ENCODE measurements around the gene SDR9C7.

The SDR9C7 gene

GRCh38 chr12:56935752-56936151, 1.5 kb upstream of the SDR9C7 start:
- TF ChIP-seq SIN3A (IDR thresholded peaks at IDR 0.05; ENCODE audit: borderline replicate concordance, insufficient read depth, low read length) (no peak), TAF1 (IDR thresholded peaks at IDR 0.05; ENCODE audit: borderline replicate concordance, insufficient read depth, low read length) (no peak), POLR2AphosphoS5 (IDR thresholded peaks at IDR 0.05; ENCODE audit: low read depth, low read length) (no peak), FOXP2 (optimal IDR thresholded peaks at IDR 0.05; ENCODE audit: borderline replicate concordance, extremely low read depth, extremely low read length, insufficient read depth) (no peak), REST (IDR thresholded peaks at IDR 0.05; ENCODE audit: insufficient read depth in 1 of 2, low read depth in 2 of 2, low read length in 2 of 2) (no peak)

GRCh38 chr12:56935157-56935556, 949 bp upstream of the SDR9C7 start:
- TF ChIP-seq POLR2AphosphoS5 (IDR thresholded peaks at IDR 0.05; ENCODE audit: low read depth, low read length) = no peak
- no peak for TF ChIP-seq SIN3A (IDR thresholded peaks at IDR 0.05; ENCODE audit: borderline replicate concordance, insufficient read depth, low read length)
- no peak for TF ChIP-seq REST (IDR thresholded peaks at IDR 0.05; ENCODE audit: insufficient read depth in 1 of 2, low read depth in 2 of 2, low read length in 2 of 2)
- TF ChIP-seq FOXP2 (optimal IDR thresholded peaks at IDR 0.05; ENCODE audit: borderline replicate concordance, extremely low read depth, extremely low read length, insufficient read depth) = no peak
- no peak for TF ChIP-seq TAF1 (IDR thresholded peaks at IDR 0.05; ENCODE audit: borderline replicate concordance, insufficient read depth, low read length)

GRCh38 chr12:56932867-56933266, 1.3 kb downstream of the SDR9C7 start:
- TF ChIP-seq TAF1 (IDR thresholded peaks at IDR 0.05; ENCODE audit: borderline replicate concordance, insufficient read depth, low read length) = no peak
- TF ChIP-seq FOXP2 (optimal IDR thresholded peaks at IDR 0.05; ENCODE audit: borderline replicate concordance, extremely low read depth, extremely low read length, insufficient read depth) = no peak
- no peak for TF ChIP-seq REST (IDR thresholded peaks at IDR 0.05; ENCODE audit: insufficient read depth in 1 of 2, low read depth in 2 of 2, low read length in 2 of 2)
- no peak for TF ChIP-seq SIN3A (IDR thresholded peaks at IDR 0.05; ENCODE audit: borderline replicate concordance, insufficient read depth, low read length)
- no peak for TF ChIP-seq POLR2AphosphoS5 (IDR thresholded peaks at IDR 0.05; ENCODE audit: low read depth, low read length)

GRCh38 chr12:56932146-56932545, 2.1 kb downstream of the SDR9C7 start:
- no peak for TF ChIP-seq TAF1 (IDR thresholded peaks at IDR 0.05; ENCODE audit: borderline replicate concordance, insufficient read depth, low read length)
- TF ChIP-seq FOXP2 (optimal IDR thresholded peaks at IDR 0.05; ENCODE audit: borderline replicate concordance, extremely low read depth, extremely low read length, insufficient read depth) = no peak
- TF ChIP-seq POLR2AphosphoS5 (IDR thresholded peaks at IDR 0.05; ENCODE audit: low read depth, low read length) = no peak

- TF ChIP-seq FOXP2 (optimal IDR thresholded peaks at IDR 0.05; ENCODE audit: borderline replicate concordance, extremely low read depth, extremely low read length, insufficient read depth) = no peak
- TF ChIP-seq POLR2AphosphoS5 (IDR thresholded peaks at IDR 0.05; ENCODE audit: low read depth, low read length) = peak; percentile 40; the same call in 1 of the 2 replicates
- peak in 1 of 2 experiments; percentile 23; a peak in 1 of 4 replicates for TF ChIP-seq REST (IDR thresholded peaks at IDR 0.05; ENCODE audit: insufficient read depth in 1 of 2, low read depth in 2 of 2, low read length in 2 of 2)
- TF ChIP-seq TAF1 (IDR thresholded peaks at IDR 0.05; ENCODE audit: borderline replicate concordance, insufficient read depth, low read length) = peak; percentile 19; the same call in 1 of the 2 replicates
- no peak for TF ChIP-seq SIN3A (IDR thresholded peaks at IDR 0.05; ENCODE audit: borderline replicate concordance, insufficient read depth, low read length)
Measured at GRCh38 chr12:56931474-56931978, 2.7 kb downstream of the SDR9C7 start.
